ENCODE data around the gene POGLUT2. TPM values are rescaled to one million over a fixed set of nuclear protein-coding genes. Genes with fewer than 3 reads are reported as not detected.

The POGLUT2 gene
- total RNA-seq, 4 donors from 2014 or later: 0.75 to 3.5 (median 2.0) TPM; not detected in 1

- Histone ChIP-seq H3K4me1 (peaks cover 0 to 5% (median 0%) of the 10 kb centered on the region in 4 donors), H3K9me3 (no peaks in the 10 kb centered on the region), H3K4me3 (no peak overlapping the region), H3K27me3 (no peaks in the 10 kb centered on the region), H3K27ac (no peak overlapping the region), H3K36me3 (peaks cover 0 to 19% (median 2%) of the 10 kb centered on the region in 4 donors)
- TF ChIP-seq POLR2A (IDR thresholded peaks at IDR 0.05): no peak
- TF ChIP-seq POLR2AphosphoS5 (IDR thresholded peaks at IDR 0.05): no peak
- no peak for TF ChIP-seq EP300 (IDR thresholded peaks at IDR 0.05; ENCODE audit: low read depth)
- TF ChIP-seq CTCF (IDR thresholded peaks at IDR 0.05): no peak
- in situ Hi-C loops (cut with MboI; ENCODE audit: low pct_ligation_motif_present in 1 of 4, low pct_unique_long_range_greater_than_20kb in 1 of 4, low sequenced_read_pairs in 3 of 4) (no loop called here), intact Hi-C loops (cut with DNase I; ENCODE audit: low total_unique reads) (no loop called here)
- 94 to 95% methylated on average over 4 of the region's 4 CpGs for WGBS, 2 donors (ENCODE audit: low coverage in 1 of 2)
- DNase-seq: no peak
Measured at GRCh38 chr13:102836471-102836870, 37.7 kb upstream of the POGLUT2 start.

- Histone ChIP-seq H3K27ac (no peak overlapping the region), H3K27me3 (no peaks in the 10 kb centered on the region), H3K4me3 (no peak overlapping the region), H3K4me1 (peaks cover 0 to 8% (median 3%) of the 10 kb centered on the region in 4 donors), H3K9me3 (no peaks in the 10 kb centered on the region), H3K36me3 (peaks cover 0 to 12% (median 4%) of the 10 kb centered on the region in 4 donors)
- peak; percentile 67 for DNase-seq
- 21 to 38% methylated on average over 2 to 4 of the region's 4 CpGs for WGBS, 2 donors (ENCODE audit: low coverage in 1 of 2)
- TF ChIP-seq CTCF (IDR thresholded peaks at IDR 0.05): no peak
- in situ Hi-C loops (cut with MboI; ENCODE audit: low pct_ligation_motif_present in 1 of 4, low pct_unique_long_range_greater_than_20kb in 1 of 4, low sequenced_read_pairs in 3 of 4) (no loop called here), intact Hi-C loops (cut with DNase I; ENCODE audit: low total_unique reads) (no loop called here)
Measured at GRCh38 chr13:102830646-102831045, 31.9 kb upstream of the POGLUT2 start.

- Histone ChIP-seq H3K4me1 (peaks cover 0 to 8% (median 3%) of the 10 kb centered on the region in 4 donors), H3K36me3 (peaks cover 0 to 35% (median 0%) of the 10 kb centered on the region in 4 donors), H3K27me3 (no peaks in the 10 kb centered on the region), H3K27ac (no peak overlapping the region), H3K9me3 (no peaks in the 10 kb centered on the region), H3K4me3 (no peak overlapping the region)
- in situ Hi-C loops (cut with MboI; ENCODE audit: low pct_ligation_motif_present in 1 of 4, low pct_unique_long_range_greater_than_20kb in 1 of 4, low sequenced_read_pairs in 3 of 4) (no loop called here), intact Hi-C loops (cut with DNase I; ENCODE audit: low total_unique reads) (no loop called here)
- WGBS, 2 donors (ENCODE audit: low coverage in 1 of 2): 88 to 89% methylated on average over 3 to 8 of the region's 8 CpGs
- TF ChIP-seq CTCF (IDR thresholded peaks at IDR 0.05) (no peak), EP300 (IDR thresholded peaks at IDR 0.05; ENCODE audit: low read depth) (no peak), POLR2AphosphoS5 (IDR thresholded peaks at IDR 0.05) (no peak), POLR2A (IDR thresholded peaks at IDR 0.05) (no peak)
- no peak for DNase-seq
Measured at GRCh38 chr13:102825921-102826706, 27.3 kb upstream of the POGLUT2 start.

- in situ Hi-C loops (cut with MboI; ENCODE audit: low pct_ligation_motif_present in 1 of 4, low pct_unique_long_range_greater_than_20kb in 1 of 4, low sequenced_read_pairs in 3 of 4): no loop called here
- DNase-seq: no peak
- no peaks in the 10 kb centered on the region for H3K27me3 ChIP-seq
- TF ChIP-seq POLR2AphosphoS5 (IDR thresholded peaks at IDR 0.05) (no peak), CTCF (IDR thresholded peaks at IDR 0.05) (no peak), POLR2A (IDR thresholded peaks at IDR 0.05) (no peak), EP300 (IDR thresholded peaks at IDR 0.05; ENCODE audit: low read depth) (no peak)
- no peak overlapping the region for H3K27ac ChIP-seq
- no peak overlapping the region for H3K4me3 ChIP-seq
- intact Hi-C loops (cut with DNase I; ENCODE audit: low total_unique reads): no loop called here
- H3K9me3 ChIP-seq: no peaks in the 10 kb centered on the region
- WGBS, 2 donors (ENCODE audit: low coverage in 1 of 2): 91% methylated on average over 4 of the region's 4 CpGs; no CpG with 5 or more reads in 1 of the 2 donors
- H3K4me1 ChIP-seq: peaks cover 0 to under 1% (median under 1%) of the 10 kb centered on the region in 4 donors
- peaks cover 0 to 38% (median 0%) of the 10 kb centered on the region in 4 donors for H3K36me3 ChIP-seq
Measured at GRCh38 chr13:102825400-102825799, 26.6 kb upstream of the POGLUT2 start.

All from transverse colon (tissue), 4 donors.